NCI-H1048 (cell line): Measurements from ENCODE around the gene CTBP2.
"Not testable (repeated sequence)": the region's sequence is repeated elsewhere in the genome, so short reads cannot be mapped to it uniquely, and the experiment has no call there.

Experiments
- DNase-seq: peaks from one replicate; lab custom pipeline; 2025; lab: John Stamatoyannopoulos, UW

Gene CTBP2

GRCh38 chr10:124997771-124998623, 162.4 kb downstream of the CTBP2 start:
- no peak for DNase-seq

GRCh38 chr10:124997306-124997705, 163.1 kb downstream of the CTBP2 start:
- no peak for DNase-seq

- no peak for DNase-seq
These were observed 163.5 kb downstream of the CTBP2 start for GRCh38 chr10:124996854-124997215.

- no peak for DNase-seq
These were observed 164.1 kb downstream of the CTBP2 start for GRCh38 chr10:124996127-124996853.

GRCh38 chr10:124995605-124996004, 164.8 kb downstream of the CTBP2 start:
- DNase-seq, result no peak

GRCh38 chr10:124994573-124995473, 165.5 kb downstream of the CTBP2 start:
- no peak for DNase-seq

- DNase-seq, result no peak
These were observed 166.5 kb downstream of the CTBP2 start for GRCh38 chr10:124993736-124994451.

- DNase-seq, result no peak
These were observed 167.0 kb downstream of the CTBP2 start for GRCh38 chr10:124993345-124993708.

GRCh38 chr10:124992462-124993344, 167.7 kb downstream of the CTBP2 start:
- DNase-seq, result no peak

GRCh38 chr10:124991835-124992234, 168.5 kb downstream of the CTBP2 start:
- no peak for DNase-seq

- DNase-seq, result no peak
These were observed 169.4 kb downstream of the CTBP2 start for GRCh38 chr10:124990671-124991625.

GRCh38 chr10:124989526-124989925, 170.8 kb downstream of the CTBP2 start:
- DNase-seq, result no peak

GRCh38 chr10:124988753-124989152, 171.6 kb downstream of the CTBP2 start:
- DNase-seq, result not testable (repeated sequence)

- DNase-seq, result no peak
These were observed 172.6 kb downstream of the CTBP2 start for GRCh38 chr10:124987788-124988187.

GRCh38 chr10:124985162-124985561, 175.2 kb downstream of the CTBP2 start:
- no peak for DNase-seq

- DNase-seq, result no peak
These were observed 176.0 kb downstream of the CTBP2 start for GRCh38 chr10:124984376-124984775.

GRCh38 chr10:124983321-124983720, 177.0 kb downstream of the CTBP2 start:
- no peak for DNase-seq

GRCh38 chr10:124978376-124978725, 182.0 kb downstream of the CTBP2 start:
- no peak for DNase-seq

- DNase-seq, result no peak
These were observed 182.6 kb downstream of the CTBP2 start for GRCh38 chr10:124977648-124978375.
